Lung (tissue), 12 donors: ENCODE data around the gene CXCR5. TPM values are rescaled to one million over a fixed set of nuclear protein-coding genes. Genes with fewer than 3 reads are reported as not detected.

Experiments used
- ATAC-seq: fragments of 200-7000 bp; cut with Tn5 transposase; one replicate; pipeline ENCODE4 v1.9.1; 2020; ENCODE audit warnings: moderate number of reproducible peaks; ENCODE audit not compliant: insufficient read depth, low FRiP score
- DNase-seq, 3 donors: peaks; one replicate each; pipeline ENCODE4 v3.0.0-alpha.2; 2013 to 2017
- H3K27ac ChIP-seq, 2 donors: one replicate each; pipeline ENCODE4 v1.5.1; 2013; ENCODE audit warnings: mild to moderate bottlenecking in 2 of 2, moderate library complexity in 2 of 2, control low read depth in 1 of 2, inconsistent platforms in 1 of 2, low read depth in 1 of 2, low read length in 1 of 2
- H3K27me3 ChIP-seq, 3 donors: one replicate each; pipeline ENCODE4 v1.5.1; 2013; ENCODE audit warnings: low read length in 2 of 3; ENCODE audit not compliant: control insufficient read depth in 3 of 3, insufficient read depth in 3 of 3
- H3K36me3 ChIP-seq, 4 donors: one replicate each; pipeline ENCODE4 v1.5.1; 2013; ENCODE audit warnings: low read length in 4 of 4, mild to moderate bottlenecking in 1 of 4, moderate library complexity in 1 of 4; ENCODE audit not compliant: control insufficient read depth in 4 of 4, insufficient read depth in 4 of 4
- H3K4me1 ChIP-seq, 5 donors: one replicate each; pipeline ENCODE4 v1.5.1; 2013; ENCODE audit warnings: low read length in 5 of 5, mild to moderate bottlenecking in 2 of 5, moderate library complexity in 1 of 5; ENCODE audit not compliant: control insufficient read depth in 5 of 5, insufficient read depth in 5 of 5
- H3K4me3 ChIP-seq: one replicate; pipeline ENCODE4 v1.5.1; 2013; ENCODE audit warnings: mild to moderate bottlenecking, control low read depth, moderate library complexity
- H3K9ac ChIP-seq, 2 donors: one replicate each; pipeline ENCODE4 v1.5.1; 2013; ENCODE audit warnings: low read length in 2 of 2, control low read depth in 1 of 2; ENCODE audit not compliant: insufficient read depth in 1 of 2
- H3K9me3 ChIP-seq, 4 donors: one replicate each; pipeline ENCODE4 v1.5.1; 2013; ENCODE audit warnings: low read length in 3 of 4, mild to moderate bottlenecking in 1 of 4, moderate library complexity in 1 of 4; ENCODE audit not compliant: control insufficient read depth in 4 of 4, insufficient read depth in 3 of 4
- CTCF ChIP-seq: IDR thresholded peaks from 2 replicates; pipeline ENCODE4 v1.5.1; 2012; ENCODE audit warnings: mild to moderate bottlenecking; ENCODE audit errors: control extremely low read depth, extremely low read depth
- WGBS, 2 donors: extraction: QIAGEN DNeasy Blood & Tissue Kit; methylation state at CpG; one replicate each; pipeline ENCODE4 v1.1.7; 2013; 5-methylcytosine and 5-hydroxymethylcytosine counted together
- polyA plus RNA-seq, 2 donors: library from polyadenylated mRNA; stranded (reverse); fragments of 200-250 nt; gene quantifications; one replicate each; pipeline ENCODE4 v1.2.1, GENCODE V29; 2013
- total RNA-seq, 2 donors: library from RNA; depleted of rRNA in 1 of 2; stranded (reverse); fragments of >200 nt in 1 of 2; gene quantifications; one replicate each; pipeline ENCODE4 v1.2.1, GENCODE V29; 2014 to 2021
- donor health status: control.
- donor health status: control.
- donor health status: Bipolar disorder and iron deficiency.
- donor health status: healthy.
- donor health status: DM: yes; HTN: yes; CAD: no.

Gene CXCR5
- total and polyA plus RNA-seq, 4 donors = 0.16 to 0.65 (median 0.48) TPM; not detected in 1

- Histone ChIP-seq H3K4me3 (no peak overlapping the region), H3K27me3 (no peaks in the 10 kb centered on the region), H3K9ac (no peak overlapping the region), H3K27ac (peak overlapping the region; percentile 21 to 69), H3K36me3 (peaks cover 10 to 29% (median 21%) of the 10 kb centered on the region in 4 donors), H3K4me1 (peaks cover 8 to 61% (median 31%) of the 10 kb centered on the region in 5 donors), H3K9me3 (no peaks in the 10 kb centered on the region)
- DNase-seq (no peak), ATAC-seq (no peak)
- 80 to 89% methylated on average over 13 of the region's 13 CpGs for WGBS, 2 donors
- TF ChIP-seq CTCF = no peak
Observed at GRCh38 chr11:118908264-118908663, 24.6 kb downstream of the CXCR5 start.

- ATAC-seq = no peak
- Histone ChIP-seq H3K9ac (peak overlapping the region in 1 of 2 donors; percentile 90), H3K27ac (peak overlapping the region; percentile 92 to 95), H3K9me3 (no peaks in the 10 kb centered on the region), H3K27me3 (no peaks in the 10 kb centered on the region), H3K36me3 (peaks cover 3 to 22% (median 15%) of the 10 kb centered on the region in 4 donors), H3K4me3 (peak overlapping the region; percentile 41), H3K4me1 (peaks cover 16 to 67% (median 36%) of the 10 kb centered on the region in 5 donors)
- 25 to 37% methylated on average over 15 to 17 of the region's 17 CpGs for WGBS, 2 donors
- no peak for TF ChIP-seq CTCF
- DNase-seq = peak; percentile 97 to 99 (median 98)
Observed at GRCh38 chr11:118908901-118909618, 25.4 kb downstream of the CXCR5 start.

GRCh38 chr11:118909619-118910308, 26.1 kb downstream of the CXCR5 start:
- H3K36me3 ChIP-seq = peaks cover 3 to 18% (median 14%) of the 10 kb centered on the region in 4 donors
- H3K27me3 ChIP-seq = no peaks in the 10 kb centered on the region
- peak overlapping the region in 1 of 2 donors; percentile 90 for H3K9ac ChIP-seq
- WGBS, 2 donors = 51 to 69% methylated on average over 18 to 21 of the region's 21 CpGs
- H3K9me3 ChIP-seq = no peaks in the 10 kb centered on the region
- no peak for TF ChIP-seq CTCF
- ATAC-seq = no peak
- peak in 2 of 3 donors; percentile 47 to 57 for DNase-seq
- H3K4me1 ChIP-seq = peaks cover 16 to 74% (median 42%) of the 10 kb centered on the region in 5 donors
- H3K4me3 ChIP-seq = peak overlapping the region; percentile 41
- peak overlapping the region; percentile 92 to 95 for H3K27ac ChIP-seq
